HepG2 (cell line): ENCODE results near the gene NDOR1. TPM values are rescaled to one million over a fixed set of nuclear protein-coding genes. Genes with fewer than 3 reads are reported as not detected.
A peak's percentile ranks its signal among the peaks of the same experiment; 100 is the strongest.

Experiments used
- AFF4 ChIP-seq: sonication (generic); formaldehyde crosslinking; IDR thresholded peaks from 2 replicates; pipeline ENCODE4 v1.4.0; 2020; ENCODE audit warnings: missing genetic modification reagents
- BHLHE40 ChIP-seq: IDR thresholded peaks from 2 replicates; pipeline ENCODE4 v1.6.1; 2011; ENCODE audit warnings: low read length, improper control_type of control experiment
- CHCHD3 ChIP-seq: sonication (generic); formaldehyde crosslinking; IDR thresholded peaks from 2 replicates; pipeline ENCODE4 v1.8.0; 2022; ENCODE audit warnings: mild to moderate bottlenecking, missing genetic modification reagents, moderate library complexity
- ELK4 ChIP-seq: sonication (generic); formaldehyde crosslinking; IDR thresholded peaks from 2 replicates; pipeline ENCODE4 v1.9.0; 2021; ENCODE audit warnings: missing genetic modification reagents, borderline replicate concordance
- FOXP1 ChIP-seq, 2 experiments: fragments of 450-650 bp in 1 of 2; IDR thresholded peaks; 2 replicates each; pipeline ENCODE4 v1.6.1; 2017 to 2018; ENCODE audit warnings: antibody characterized with exemption in 1 of 2
- GLI4 ChIP-seq: sonication (generic); formaldehyde crosslinking; IDR thresholded peaks from 2 replicates; pipeline ENCODE4 v1.5.1; 2020; ENCODE audit warnings: missing genetic modification reagents, mild to moderate bottlenecking, moderate library complexity, borderline replicate concordance
- HDAC2 ChIP-seq: sonication (generic); formaldehyde crosslinking; IDR thresholded peaks from 2 replicates; pipeline ENCODE4 v1.4.0; 2020; ENCODE audit warnings: missing genetic modification reagents
- HDAC6 ChIP-seq: fragments of 200-600 bp; sonication (generic); IDR thresholded peaks from 2 replicates; pipeline ENCODE4 v1.7.0; 2017; ENCODE audit warnings: mild to moderate bottlenecking, antibody characterized with exemption, low read length, low read depth
- ISX ChIP-seq: sonication (generic); formaldehyde crosslinking; conservative IDR thresholded peaks from 2 replicates; pipeline ENCODE4 v1.5.0; 2020; ENCODE audit warnings: missing genetic modification reagents
- KAT7 ChIP-seq: IDR thresholded peaks from 2 replicates; pipeline ENCODE4 v1.6.1; 2018; ENCODE audit warnings: borderline replicate concordance, missing compliant biosample characterization
- MIER3 ChIP-seq: IDR thresholded peaks from 2 replicates; pipeline ENCODE4 v1.6.1; 2016; ENCODE audit warnings: missing compliant biosample characterization, borderline replicate concordance
- MYNN ChIP-seq: sonication (generic); formaldehyde crosslinking; IDR thresholded peaks from 2 replicates; pipeline ENCODE4 v1.4.0; 2020; ENCODE audit warnings: mild to moderate bottlenecking, low read depth, missing genetic modification reagents
- NCOR1 ChIP-seq: fragments of 200-600 bp; sonication (generic); IDR thresholded peaks from 2 replicates; pipeline ENCODE4 v1.7.0; 2017; ENCODE audit warnings: antibody characterized with exemption, low read length, borderline replicate concordance
- SIN3B ChIP-seq: fragments of 150-350 bp; IDR thresholded peaks from 2 replicates; pipeline ENCODE4 v1.6.1; 2014; ENCODE audit warnings: low read length
- TBP ChIP-seq: sonication (generic); formaldehyde crosslinking; IDR thresholded peaks from 2 replicates; pipeline ENCODE4 v1.5.0; 2020; ENCODE audit warnings: missing genetic modification reagents
- ZNF205 ChIP-seq: IDR thresholded peaks from 2 replicates; pipeline ENCODE4 v1.6.1; 2018; ENCODE audit warnings: missing biosample characterization, missing genetic modification reagents
- ZNF225 ChIP-seq: sonication (generic); formaldehyde crosslinking; IDR thresholded peaks from 2 replicates; pipeline ENCODE4 v1.4.0; 2020; ENCODE audit warnings: mild to moderate bottlenecking, missing genetic modification reagents
- ZNF282 ChIP-seq: fragments of 450-650 bp; IDR thresholded peaks from 2 replicates; pipeline ENCODE4 v1.6.1; 2018; ENCODE audit not compliant: partially characterized antibody
- ZNF333 ChIP-seq: sonication (generic); formaldehyde crosslinking; IDR thresholded peaks from 2 replicates; pipeline ENCODE4 v1.4.0; 2020; ENCODE audit warnings: mild to moderate bottlenecking, missing genetic modification reagents, borderline replicate concordance
- ZNF570 ChIP-seq: sonication (generic); formaldehyde crosslinking; IDR thresholded peaks from 2 replicates; pipeline ENCODE4 v1.4.0; 2020; ENCODE audit warnings: mild to moderate bottlenecking, missing genetic modification reagents, borderline replicate concordance
- ZNF644 ChIP-seq: IDR thresholded peaks from 2 replicates; pipeline ENCODE4 v1.6.1; 2016; ENCODE audit warnings: low read depth
- ZNF703 ChIP-seq: sonication (generic); formaldehyde crosslinking; IDR thresholded peaks from 2 replicates; pipeline ENCODE4 v1.5.1; 2020; ENCODE audit warnings: missing genetic modification reagents, mild to moderate bottlenecking, moderate library complexity, borderline replicate concordance
- ZNF724P ChIP-seq: sonication (generic); formaldehyde crosslinking; IDR thresholded peaks from 2 replicates; pipeline ENCODE4 v1.8.0; 2022; ENCODE audit warnings: missing genetic modification reagents, borderline replicate concordance
- ZSCAN9 ChIP-seq: IDR thresholded peaks from 2 replicates; pipeline ENCODE4 v1.6.1; 2016; ENCODE audit warnings: borderline replicate concordance
- polyA plus RNA-seq, 8 experiments: library from polyadenylated mRNA; depleted of rRNA in 3 of 8; stranded (reverse) in 7 of 8; unstranded in 1 of 8; fragments of >200 nt; fragmentation: Illumina TruSeq in 4 of 8; extraction: Trizol in 4 of 8; gene quantifications; 2 replicates each; pipeline versions ENCODE4 v1.2.1 to v1.2.3, GENCODE V29; 2011 to 2016; ENCODE audit warnings: low read depth in 4 of 8, missing spikeins in 1 of 8, mixed read lengths in 1 of 8; ENCODE audit not compliant: insufficient read depth in 1 of 8
- total RNA-seq, 5 experiments: library from RNA; depleted of rRNA; stranded (reverse); fragments of >200 nt; fragmentation: Illumina TruSeq; extraction: Trizol; gene quantifications; 2 replicates each; pipeline ENCODE4 v1.2.3, GENCODE V29; 2016; ENCODE audit warnings: low read depth in 1 of 5
- TF ChIP-seq, protein P1 (sequence below): sonication (generic); formaldehyde crosslinking; IDR thresholded peaks from 2 replicates; pipeline ENCODE4 v1.4.0; 2020; ENCODE audit warnings: missing genetic modification reagents; ENCODE audit errors: not compliant biosample characterization

NDOR1 gene
- total and polyA plus RNA-seq, 2 of the 13 experiments (the other 11 are each of a cell fraction or from before 2014, with no cell fraction given) = 3.6 to 8.7 TPM

- no peak for TF ChIP-seq AFF4 (CRISPR knock-in tag)
- TF ChIP-seq TBP (CRISPR knock-in tag) = 0 out of 2 replicates have a peak, but pooled peaks have one; percentile 13
- TF ChIP-seq ELK4 (CRISPR knock-in tag) = peak; percentile 45; the same call in 1 of the 2 replicates
- TF ChIP-seq, protein P1, sequence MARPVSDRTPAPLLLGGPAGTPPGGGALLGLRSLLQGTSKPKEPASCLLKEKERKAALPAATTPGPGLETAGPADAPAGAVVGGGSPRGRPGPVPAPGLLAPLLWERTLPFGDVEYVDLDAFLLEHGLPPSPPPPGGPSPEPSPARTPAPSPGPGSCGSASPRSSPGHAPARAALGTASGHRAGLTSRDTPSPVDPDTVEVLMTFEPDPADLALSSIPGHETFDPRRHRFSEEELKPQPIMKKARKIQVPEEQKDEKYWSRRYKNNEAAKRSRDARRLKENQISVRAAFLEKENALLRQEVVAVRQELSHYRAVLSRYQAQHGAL = no peak
- no peak for TF ChIP-seq HDAC6
- TF ChIP-seq HDAC2 (CRISPR knock-in tag) = peak; percentile 95
- no peak for TF ChIP-seq ZNF644 (CRISPR knock-in tag)
- TF ChIP-seq ZNF333 (CRISPR knock-in tag) = peak; percentile 84; the same call in 1 of the 2 replicates
- TF ChIP-seq ZNF225 (CRISPR knock-in tag) = no peak; the same call in 1 of the 2 replicates
- TF ChIP-seq ZSCAN9 (CRISPR knock-in tag) = no peak; the same call in 1 of the 2 replicates
- TF ChIP-seq BHLHE40 = no peak
- no peak for TF ChIP-seq GLI4 (CRISPR knock-in tag)
- TF ChIP-seq FOXP1 (IDR thresholded peaks at IDR 0.05) = no peak
- TF ChIP-seq FOXP1 (CRISPR knock-in tag; IDR thresholded peaks at IDR 0.05) = no peak
- TF ChIP-seq ZNF703 (CRISPR knock-in tag) = no peak
- TF ChIP-seq SIN3B = peak; percentile 96
- TF ChIP-seq KAT7 (CRISPR knock-in tag) = peak; percentile 88; the same call in 1 of the 2 replicates
- TF ChIP-seq MIER3 (CRISPR knock-in tag) = peak; percentile 48; the same call in 1 of the 2 replicates
- no peak for TF ChIP-seq MYNN (CRISPR knock-in tag)
- TF ChIP-seq ZNF205 (CRISPR knock-in tag) = peak; percentile 66
- peak; percentile 59; the same call in 1 of the 2 replicates for TF ChIP-seq ZNF724P
- no peak for TF ChIP-seq ZNF282
- TF ChIP-seq ISX (CRISPR knock-in tag) = no peak
- no peak for TF ChIP-seq ZNF570 (CRISPR knock-in tag)
- 0 out of 2 replicates have a peak, but pooled peaks have one; percentile 68 for TF ChIP-seq CHCHD3 (CRISPR knock-in tag)
- TF ChIP-seq NCOR1 = no peak
These were observed at the start of gene NDOR1, which contains the start of gene TMEM203 (continued) for GRCh38 chr9:137205126-137206069.
